ENCODE results near the gene PMEPA1.

Gene PMEPA1, protein sequence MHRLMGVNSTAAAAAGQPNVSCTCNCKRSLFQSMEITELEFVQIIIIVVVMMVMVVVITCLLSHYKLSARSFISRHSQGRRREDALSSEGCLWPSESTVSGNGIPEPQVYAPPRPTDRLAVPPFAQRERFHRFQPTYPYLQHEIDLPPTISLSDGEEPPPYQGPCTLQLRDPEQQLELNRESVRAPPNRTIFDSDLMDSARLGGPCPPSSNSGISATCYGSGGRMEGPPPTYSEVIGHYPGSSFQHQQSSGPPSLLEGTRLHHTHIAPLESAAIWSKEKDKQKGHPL

DNA sequence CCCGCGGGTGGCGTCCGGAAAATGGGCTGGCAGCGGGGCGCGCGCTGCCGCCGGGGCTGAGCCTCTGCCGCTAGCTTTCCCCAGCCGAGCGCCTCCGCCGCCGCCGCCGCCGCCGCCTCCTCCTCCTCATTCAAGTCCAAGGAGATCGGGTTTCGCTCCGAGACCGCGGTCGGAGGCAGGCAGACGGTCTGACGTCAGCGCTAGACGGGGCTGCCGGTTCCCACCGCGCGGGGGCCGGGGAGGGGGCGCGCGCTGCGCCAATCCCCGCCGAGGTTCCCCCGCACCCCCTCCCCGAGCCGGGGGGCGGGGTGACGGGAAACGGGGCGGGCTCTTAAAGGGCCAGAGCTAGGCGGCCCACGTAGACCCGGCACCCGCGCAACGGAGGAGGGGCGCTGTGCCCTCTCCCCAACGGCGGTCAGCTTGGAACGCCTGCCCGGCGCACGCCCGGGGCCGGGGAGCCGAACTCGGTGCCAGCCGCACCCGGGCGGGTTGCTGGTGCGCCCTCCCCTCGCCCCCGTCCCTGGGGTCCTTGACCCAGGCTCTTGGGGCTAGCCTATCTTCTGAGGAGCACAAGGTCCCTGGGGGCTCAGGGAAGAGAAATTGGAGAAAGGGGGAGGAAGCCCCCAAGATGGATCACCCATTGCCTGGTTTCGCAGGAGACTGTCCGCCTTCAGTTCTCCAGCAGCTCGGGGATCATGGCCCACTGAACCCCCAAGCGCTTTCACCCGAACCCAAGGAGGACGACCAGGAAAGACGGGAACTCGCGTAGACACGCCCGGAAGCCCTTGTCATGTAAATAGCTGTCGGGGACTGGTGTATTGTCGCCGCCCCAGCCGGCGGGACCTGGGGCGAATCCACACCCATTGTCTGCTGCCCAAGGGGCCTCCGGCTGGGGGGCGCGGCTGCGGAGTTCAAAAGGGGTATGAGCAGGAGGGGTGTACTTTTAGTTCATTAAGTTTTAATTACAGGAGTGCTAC, at the start of gene PMEPA1:
TSS of gene PMEPA1 (minus strand) at position 193 of the 977 bp plus-strand sequence. CDS start 433 bp downstream, outside the sequence.
- DNase-seq, result peak; percentile 91

DNA sequence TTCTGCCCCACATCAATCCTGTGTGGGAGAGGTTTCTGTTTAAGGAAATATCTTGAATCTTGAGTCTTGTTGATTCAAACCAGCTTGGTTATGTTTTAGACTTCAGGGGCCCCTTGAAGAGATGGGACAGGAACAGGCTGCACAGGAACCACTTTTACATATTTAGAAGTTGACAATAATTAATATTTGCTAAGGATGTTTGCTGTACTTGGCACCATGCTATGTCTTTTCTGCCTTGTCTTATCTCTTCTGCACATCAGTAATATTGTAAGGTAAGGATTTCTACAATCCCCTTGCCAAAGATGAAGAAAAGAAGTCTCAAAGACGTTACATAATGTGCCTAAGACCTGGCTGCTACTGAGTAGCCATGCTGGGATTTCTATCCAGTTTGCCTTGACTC, 48.0 kb upstream of the PMEPA1 start:
- no peak for DNase-seq

DNA sequence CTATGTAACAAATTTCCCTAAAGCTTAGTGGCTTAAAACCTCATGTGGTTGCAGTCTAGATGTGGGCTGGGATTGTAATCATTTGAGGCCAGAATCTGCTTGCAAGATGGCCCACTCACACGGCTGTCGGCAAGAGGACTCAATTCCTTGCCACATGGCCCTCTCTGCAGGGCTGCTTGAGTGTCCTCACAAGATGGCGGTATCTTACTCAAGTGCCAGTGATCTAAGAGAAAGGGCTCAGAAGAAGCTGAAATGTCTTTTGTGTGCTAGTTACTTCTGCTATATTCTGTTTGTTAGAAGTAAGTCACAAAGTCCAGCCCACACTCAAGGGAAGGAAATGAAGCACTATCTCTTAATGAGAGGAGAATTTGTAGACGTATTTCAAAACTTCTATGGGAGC, 47.1 kb upstream of the PMEPA1 start:
- no peak for DNase-seq

DNA sequence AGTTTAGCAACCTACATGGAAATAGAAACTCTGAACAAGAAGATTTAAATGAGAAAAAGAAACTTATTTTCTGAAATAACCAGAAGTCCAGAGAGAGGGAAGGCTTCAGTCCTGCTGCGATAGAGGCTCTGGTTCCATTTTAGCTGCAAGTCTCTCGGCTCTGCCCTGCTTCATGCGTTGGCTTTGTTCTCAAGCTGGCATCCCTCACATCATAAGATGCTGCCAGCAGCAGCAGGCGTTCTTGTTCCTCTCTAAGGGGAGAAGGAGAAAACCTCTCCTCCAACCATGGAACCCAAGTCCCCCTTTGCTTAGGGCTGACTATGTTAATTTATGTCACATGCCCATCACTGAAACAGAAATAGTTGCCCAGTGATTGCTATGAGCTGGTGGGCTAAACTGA, 46.4 kb upstream of the PMEPA1 start:
- DNase-seq, result no peak

DNA sequence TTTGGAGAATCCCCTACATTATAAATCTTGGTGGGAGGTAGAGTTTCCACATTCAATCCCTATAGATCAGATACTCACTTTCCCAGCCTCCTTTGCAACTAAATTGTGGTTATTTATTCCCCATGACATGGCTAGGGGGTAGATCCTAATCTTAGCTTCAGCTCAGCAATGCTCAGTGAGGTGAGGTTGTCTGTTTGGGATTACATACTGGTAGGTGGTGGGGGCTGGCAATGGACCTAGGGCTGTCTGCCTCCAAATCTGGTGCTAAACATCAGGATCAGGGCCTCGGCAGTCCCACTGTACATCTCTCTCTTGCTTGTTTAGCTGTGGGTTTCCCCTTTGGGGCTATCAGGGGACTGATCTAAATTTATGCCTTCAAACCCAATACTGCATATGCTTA, 45.8 kb upstream of the PMEPA1 start:
- no peak for DNase-seq

DNA sequence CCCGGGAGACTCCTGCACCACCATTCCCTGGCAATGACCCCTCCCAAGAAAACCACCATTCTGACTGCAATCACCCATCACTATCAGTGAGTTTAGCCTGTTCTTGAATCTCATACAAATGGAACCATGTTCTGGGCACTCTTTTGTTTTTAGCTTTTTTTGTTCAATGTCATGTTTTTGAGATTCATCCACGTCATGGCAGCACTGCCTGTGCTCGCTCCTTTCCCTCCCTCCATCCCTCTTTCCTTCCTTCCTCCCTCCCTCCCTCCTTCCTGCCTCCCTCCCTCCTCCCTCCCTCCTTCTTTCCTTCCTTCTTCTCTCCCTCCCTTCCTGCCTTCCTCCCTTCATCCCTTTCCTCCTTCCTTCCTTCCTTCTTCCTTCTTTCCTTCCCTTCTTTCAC, 44.4 kb upstream of the PMEPA1 start:
- DNase-seq, result no peak

DNA sequence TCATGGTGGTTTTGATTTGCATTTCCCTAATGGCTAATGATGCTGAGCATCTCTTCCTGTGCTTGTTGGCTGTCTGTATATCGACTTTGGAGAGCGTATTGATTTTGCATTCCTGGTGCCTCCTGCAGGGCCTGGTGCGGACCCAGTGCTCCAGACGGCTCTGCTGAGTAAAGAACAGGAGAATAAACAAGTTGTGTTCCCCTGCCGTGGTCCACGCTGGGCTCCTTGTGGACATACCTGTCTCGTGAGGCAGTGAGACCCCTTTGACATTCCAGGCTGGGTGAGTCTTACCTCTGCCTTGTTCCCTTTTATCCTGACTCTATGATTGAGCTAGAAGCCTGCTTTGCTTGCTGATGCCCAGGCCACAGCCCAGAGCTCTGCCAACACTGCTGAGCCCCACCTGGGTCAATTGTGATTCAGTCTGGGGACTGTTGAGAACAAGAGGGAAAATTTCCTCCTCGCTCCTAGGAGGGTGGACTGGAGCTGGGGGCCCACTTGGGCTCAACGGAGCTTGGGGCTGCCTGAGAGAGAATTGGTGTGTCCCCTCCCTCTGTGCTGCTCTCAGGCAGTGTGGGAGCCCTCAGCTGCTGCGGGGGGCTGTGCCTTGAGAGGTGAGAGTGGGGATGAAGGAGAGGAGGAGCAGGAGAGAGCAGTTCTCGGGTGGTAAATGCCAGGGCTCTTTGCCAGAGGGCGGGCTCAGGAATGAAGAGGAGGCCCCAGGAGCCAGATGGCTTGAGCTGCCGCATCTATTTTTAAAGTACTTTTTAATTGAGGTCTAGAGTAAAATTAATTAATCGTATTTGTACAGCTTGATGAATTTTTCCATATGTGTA, 43.7 kb upstream of the PMEPA1 start:
- no peak for DNase-seq

DNA sequence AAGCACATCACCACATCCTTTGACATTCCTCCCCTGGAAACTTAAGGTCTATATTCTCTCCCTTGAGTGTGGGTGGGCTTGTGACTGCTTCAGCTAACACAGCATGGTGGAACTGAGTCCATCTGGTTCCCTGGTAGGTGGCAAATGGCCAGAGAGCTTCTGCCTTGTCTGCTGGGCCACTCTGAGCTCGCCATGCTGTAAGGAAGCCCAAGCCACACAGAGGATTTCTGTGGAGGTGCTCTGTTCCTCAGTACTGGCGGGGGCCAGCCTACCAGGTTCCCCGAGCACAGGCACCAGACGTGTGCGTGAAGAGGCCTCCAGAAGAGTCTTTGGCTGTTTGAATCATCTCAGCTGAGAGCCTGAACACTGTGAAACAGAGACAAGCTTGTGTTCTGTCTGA, 41.6 kb upstream of the PMEPA1 start:
- no peak for DNase-seq

DNA sequence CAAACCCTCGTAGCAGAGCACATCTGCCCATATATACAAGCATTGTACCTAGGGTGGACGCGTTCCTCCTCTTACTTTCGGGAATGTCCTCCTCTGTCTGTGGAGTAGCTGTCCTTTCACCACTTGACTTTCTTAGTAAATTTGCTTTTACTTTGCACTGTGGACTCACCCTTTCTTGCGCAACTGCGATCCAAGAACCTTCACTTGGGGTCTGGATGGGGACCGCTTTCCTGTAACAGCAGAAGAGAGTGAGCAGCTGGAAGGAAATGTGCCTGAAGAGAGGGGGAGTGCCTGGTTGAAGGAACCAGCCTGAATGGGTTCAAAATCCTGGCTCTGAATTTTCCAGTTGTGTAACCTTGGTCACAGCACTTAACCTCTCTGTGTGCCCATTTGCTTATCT, 40.1 kb upstream of the PMEPA1 start:
- no peak for DNase-seq

DNA sequence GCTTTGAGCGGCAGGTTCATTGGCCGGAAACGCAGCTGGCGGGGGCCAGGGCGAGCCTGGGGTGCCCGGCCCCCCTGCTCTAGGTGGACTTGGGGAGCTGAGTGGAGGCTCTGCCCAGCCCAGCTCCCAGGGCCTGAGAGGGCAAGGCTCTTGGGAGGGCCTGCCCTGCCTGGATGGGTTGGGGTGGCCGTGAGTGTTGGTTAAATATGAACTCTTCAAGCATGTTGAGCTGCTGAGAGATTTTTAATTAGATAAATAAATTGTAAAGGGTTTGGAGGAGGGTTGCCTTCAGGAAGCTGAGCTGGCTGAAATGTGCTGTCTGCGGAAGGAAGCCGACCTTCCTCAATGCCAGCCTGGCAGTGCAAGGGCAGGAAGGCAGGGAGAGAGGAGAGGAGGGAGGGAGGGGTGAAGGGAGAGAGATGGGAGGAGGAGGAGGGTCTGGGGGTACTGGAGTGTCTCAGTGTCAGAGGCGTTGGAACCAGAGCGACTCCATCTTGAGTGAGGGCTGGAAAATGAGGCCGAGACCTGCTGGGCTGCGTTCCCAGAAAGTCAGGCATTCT, 39.4 kb upstream of the PMEPA1 start:
- no peak for DNase-seq

DNA sequence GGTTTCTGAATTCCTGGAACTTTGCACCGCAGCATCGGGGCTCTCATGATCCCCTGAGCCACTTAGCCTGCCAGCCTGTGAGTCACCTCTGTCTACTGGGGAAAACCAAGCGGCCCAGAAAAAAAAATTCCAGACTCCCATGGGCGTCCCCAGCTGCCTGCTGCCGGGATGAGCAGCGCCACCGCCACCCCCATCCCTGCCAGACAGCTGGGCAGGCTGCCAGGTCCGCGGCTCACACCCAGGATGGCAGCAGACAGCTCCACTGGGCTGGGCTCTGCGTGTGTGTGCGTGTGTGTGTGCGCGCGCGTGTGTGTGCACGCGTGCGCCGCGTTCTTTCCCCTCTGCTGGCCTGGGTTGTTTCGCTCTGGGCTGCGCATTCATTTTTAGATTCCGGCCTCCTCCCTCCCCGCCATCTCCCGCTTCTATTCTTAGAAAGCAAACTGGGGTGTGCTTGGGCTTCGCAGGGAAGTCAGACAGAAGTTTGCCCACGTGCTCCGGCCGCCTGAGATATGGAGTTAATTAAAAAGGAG, 38.9 kb upstream of the PMEPA1 start:
- DNase-seq, result peak; percentile 52

DNA sequence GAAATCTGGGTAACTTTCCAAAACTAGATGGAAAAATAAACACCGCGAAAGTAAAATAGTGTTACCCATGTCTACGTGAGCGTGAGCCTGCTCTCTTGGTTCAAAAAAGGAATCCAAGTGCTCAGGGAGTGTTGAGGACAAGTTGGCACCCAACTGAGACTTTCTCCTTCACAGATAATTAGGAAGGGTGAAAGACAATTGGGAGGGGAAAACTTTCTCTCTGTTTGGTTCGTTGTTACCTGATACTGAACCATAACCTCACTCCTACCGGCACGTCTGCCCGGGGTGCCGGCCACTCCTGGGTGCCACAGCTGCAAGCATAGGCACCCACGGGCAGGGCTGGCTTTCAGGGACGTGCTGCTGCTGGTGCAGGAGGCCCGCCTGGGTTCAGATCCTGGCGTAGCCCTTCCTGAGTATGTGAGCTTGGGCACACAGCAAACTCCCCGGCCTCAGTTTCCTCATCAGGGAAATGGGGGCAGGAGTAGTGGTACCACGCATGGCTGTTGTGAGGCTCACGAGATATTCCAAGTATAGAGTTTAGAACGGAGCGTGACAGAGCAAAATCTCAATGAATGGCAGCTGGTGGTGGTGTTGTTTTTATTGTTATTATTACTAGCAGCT, 38.2 kb upstream of the PMEPA1 start:
- no peak for DNase-seq

DNA sequence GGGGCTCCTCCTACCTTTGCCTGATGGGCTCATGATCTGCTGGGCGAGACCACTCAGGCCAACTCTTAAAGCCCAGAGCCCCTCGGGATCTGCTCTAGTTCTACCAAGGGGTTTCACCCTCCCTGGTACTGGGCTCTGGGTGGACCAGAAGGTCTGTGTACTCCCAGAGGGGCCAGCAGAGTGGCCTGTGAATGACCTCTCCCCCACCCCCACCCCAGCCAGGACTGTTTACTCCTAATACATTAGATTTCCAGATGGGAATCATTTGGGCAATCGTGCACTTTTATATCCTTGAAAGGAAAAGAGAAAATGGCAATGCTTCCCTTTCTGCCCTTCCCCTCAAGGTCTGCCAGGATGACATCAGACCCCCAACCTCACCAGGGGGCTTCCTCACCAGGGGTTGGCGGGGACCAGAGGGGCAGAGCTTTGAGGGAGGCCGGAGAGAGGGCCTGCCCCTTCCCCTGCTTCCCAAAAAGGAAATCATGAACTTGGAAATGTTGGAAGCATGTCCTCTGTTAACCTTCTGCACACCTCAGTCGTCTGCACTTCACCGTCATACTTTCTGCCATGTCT, 37.1 kb upstream of the PMEPA1 start:
- DNase-seq, result no peak

DNA sequence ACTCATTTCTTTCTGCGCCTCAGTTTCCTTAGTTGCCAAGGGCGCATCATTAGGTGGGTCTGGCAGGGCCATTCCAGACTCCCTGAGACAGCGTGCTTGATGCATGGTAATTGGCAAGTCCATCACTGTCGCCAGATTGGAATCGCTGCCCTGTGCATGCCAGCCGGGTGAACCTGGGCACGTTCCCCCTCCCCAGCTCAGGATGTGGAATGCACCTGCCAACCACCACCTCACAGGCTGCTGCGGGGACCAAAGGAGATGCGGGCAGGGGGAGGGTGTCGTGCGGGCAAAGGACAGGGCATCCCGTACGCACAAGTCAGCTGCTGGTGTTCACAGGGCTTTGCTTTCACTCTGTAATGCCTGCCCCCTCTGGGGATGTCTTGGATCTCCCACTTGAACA, 36.4 kb upstream of the PMEPA1 start:
- DNase-seq, result no peak

DNA sequence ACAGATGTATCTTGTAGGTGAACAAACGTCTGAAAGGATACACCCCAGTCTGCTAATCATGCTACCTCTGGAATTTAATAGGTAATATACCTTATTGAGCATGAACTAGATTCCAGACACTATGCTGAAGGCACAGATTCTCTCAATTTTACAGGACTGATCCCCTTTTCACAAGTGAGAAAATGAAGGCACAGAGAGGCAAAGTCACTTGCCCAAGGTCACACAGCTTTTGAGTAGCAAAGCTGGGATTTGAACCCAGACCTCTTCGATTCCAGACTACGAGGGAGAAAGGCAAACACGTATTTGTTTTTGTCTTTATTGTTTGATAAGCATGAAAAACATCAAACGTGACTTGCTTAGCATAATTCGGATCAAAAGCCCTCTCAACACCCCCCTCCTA, 34.4 kb upstream of the PMEPA1 start:
- no peak for DNase-seq

DNA sequence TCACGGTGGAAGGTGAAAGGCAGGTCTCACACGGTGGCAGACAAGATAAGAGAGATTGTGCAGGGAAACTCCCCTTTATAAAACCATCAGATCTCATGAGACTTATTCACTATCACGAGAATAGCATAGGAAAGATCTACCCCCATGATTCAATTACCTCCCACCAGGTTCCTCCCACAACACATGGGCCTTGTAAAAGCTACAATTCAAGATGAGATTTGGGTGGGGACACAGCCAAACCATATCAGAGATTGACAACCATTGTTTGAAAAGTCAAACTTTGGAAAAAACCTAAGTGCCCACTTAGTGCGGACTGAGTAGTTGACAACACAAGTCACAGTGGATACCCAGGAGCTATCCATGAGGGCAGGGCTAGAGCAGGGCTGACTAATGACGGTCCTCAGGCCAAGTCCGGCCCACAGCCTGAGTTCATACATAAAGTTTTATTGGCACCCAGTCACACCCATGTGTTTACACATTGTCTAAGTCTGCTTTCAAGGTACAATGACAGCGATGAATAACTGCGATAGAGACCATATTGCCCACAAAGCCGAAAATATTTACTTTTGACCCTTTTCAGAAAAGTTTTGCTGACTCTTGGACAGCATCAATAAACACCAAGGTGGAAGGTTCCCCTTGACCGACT, 33.8 kb upstream of the PMEPA1 start:
- no peak for DNase-seq

DNA sequence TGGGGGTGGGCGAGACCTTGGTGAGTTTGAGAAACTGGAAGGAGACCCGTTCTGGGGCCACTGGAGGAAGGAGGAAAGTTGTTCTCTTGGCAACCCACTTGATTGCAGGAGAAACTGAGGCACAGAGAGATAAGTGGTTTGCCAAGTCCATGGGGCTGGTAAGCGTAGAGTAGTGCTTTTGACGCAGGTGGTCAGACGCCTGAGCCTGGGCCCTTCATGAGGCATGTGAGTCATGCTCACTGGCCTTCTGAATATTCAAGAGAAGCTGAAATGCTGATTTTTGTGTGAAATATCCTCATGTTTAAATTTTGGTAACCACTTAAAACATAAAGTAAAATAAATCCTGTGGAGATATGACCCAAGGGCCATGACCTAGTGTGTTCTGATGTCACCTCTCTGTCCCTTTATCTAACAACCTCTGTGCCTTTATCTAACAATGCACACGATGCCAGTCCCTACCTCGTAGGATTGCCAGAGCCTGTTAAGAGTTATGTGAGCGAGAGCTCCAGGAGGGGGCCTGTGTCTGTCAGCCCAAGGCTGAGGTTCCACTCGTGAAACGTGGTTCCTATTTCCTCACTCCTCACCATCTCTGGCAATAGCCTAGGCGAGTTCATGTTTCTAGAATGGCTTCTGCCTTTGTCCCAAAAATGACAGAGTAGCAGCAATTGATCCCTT, 32.8 kb upstream of the PMEPA1 start:
- DNase-seq, result no peak

DNA sequence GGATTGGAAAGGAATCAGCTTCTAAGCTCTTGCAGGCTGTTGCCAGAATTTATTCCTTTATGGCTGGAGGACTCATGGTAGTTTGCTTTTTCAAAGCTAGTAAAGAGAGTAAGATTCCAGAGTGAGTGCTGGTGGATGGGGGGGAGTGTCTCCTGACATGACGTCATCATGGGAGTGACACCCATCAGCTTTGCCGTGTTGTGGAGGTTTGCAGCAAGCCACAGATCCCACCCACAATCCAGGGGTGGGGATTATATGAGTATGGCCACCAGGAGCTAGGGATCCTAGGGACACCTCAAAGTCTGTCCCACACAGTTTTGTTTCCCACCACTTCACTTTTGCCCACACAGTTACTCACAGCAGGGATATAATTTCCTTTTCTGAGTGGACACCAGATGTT, 28.7 kb upstream of the PMEPA1 start:
- no peak for DNase-seq

DNA sequence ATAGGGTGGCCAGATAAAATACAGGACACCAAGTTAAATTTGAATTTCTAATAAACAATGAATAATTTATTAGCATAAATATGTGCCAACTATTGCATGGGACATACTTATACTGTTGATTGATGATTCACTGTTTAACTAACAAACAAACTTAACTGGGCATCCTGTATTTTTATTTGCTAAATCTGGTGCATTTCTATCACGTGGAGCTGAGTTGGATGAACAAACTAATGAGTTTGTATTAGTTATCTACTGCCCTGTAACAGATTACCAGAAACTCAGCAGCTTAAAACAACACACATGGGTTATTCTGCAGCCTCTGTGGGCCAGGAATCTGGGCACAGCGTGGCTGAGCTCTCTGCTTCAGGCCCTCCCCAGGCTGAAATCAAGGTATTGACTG, 28.2 kb upstream of the PMEPA1 start:
- DNase-seq, result no peak

DNA sequence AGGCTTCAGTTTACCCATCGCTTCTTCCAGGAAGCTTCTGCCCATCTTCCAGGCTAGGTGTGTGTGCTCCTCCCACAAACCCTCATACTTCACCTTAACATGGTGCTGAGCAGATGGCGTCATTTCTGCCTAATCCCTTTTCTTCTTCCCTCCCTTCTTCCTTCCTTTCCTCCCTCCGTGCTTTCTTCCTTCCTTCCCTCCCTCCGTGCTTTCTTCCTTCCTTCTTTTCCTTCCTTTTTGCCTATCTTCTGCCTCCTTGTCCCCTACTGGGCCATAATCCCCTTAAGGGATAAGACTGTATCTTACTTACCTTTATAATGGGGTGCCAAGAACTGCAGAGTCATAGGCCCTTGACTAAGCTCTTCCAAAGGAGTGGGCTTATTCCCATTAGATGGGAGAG, 27.5 kb upstream of the PMEPA1 start:
- no peak for DNase-seq
